Amniotic epithelial cell (primary cell): ENCODE results near the gene ASIC4.
A peak's percentile ranks its signal among the peaks of the same experiment; 100 is the strongest.

Experiments
- DNase-seq: peaks from one replicate; pipeline ENCODE4 v3.0.0-alpha.2; 2010; ENCODE audit warnings: low read depth

The ASIC4 gene

DNA sequence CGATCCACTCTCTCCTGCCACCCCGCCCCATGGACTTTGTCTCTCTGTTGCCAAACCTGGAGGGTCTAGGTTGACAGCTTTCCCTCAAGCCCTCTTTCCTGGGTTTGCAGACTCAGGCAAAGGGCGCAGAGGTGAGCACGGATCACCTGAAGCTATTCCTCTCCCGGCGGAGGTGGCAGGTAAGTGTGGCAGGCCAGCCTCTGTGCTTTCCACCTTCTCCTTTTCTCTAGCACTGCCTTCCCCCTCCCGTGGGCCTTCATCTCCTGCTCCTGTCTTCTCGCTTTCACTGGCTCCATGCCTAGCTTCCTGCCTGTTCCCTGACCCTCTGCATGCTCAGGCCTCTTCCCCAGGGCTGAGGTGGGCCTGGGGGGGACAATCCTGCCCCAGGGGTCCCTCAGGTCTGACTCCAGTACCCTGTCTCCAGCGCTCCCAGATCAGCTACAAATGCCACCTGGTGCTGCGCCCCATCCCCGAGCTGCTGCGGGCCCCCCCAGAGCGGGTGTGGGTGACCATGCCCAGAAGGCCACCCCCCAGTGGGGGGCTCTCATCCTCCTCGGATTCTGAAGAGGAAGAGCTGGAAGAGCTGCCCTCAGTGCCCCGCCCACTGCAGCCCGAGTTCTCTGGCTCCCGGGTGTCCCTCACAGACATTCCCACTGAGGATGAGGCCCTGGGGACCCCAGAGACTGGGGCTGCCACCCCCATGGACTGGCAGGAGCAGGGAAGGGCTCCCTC, 31.4 kb upstream of the ASIC4 start:
- no peak for DNase-seq

DNA sequence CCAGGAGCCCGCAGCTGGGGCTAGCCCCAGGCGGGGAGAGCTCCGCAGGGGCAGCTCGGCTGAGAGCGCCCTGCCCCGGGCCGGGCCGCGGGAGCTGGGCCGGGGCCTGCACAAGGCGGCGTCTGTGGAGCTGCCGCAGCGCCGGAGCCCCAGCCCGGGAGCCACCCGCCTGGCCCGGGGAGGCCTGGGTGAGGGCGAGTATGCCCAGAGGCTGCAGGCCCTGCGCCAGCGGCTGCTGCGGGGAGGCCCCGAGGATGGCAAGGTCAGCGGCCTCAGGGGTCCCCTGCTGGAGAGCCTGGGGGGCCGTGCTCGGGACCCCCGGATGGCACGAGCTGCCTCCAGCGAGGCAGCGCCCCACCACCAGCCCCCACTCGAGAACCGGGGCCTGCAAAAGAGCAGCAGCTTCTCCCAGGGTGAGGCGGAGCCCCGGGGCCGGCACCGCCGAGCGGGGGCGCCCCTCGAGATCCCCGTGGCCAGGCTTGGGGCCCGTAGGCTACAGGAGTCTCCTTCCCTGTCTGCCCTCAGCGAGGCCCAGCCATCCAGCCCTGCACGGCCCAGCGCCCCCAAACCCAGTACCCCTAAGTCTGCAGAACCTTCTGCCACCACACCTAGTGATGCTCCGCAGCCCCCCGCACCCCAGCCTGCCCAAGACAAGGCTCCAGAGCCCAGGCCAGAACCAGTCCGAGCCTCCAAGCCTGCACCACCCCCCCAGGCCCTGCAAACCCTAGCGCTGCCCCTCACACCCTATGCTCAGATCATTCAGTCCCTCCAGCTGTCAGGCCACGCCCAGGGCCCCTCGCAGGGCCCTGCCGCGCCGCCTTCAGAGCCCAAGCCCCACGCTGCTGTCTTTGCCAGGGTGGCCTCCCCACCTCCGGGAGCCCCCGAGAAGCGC, 30.6 kb upstream of the ASIC4 start:
- DNase-seq = no peak

DNA sequence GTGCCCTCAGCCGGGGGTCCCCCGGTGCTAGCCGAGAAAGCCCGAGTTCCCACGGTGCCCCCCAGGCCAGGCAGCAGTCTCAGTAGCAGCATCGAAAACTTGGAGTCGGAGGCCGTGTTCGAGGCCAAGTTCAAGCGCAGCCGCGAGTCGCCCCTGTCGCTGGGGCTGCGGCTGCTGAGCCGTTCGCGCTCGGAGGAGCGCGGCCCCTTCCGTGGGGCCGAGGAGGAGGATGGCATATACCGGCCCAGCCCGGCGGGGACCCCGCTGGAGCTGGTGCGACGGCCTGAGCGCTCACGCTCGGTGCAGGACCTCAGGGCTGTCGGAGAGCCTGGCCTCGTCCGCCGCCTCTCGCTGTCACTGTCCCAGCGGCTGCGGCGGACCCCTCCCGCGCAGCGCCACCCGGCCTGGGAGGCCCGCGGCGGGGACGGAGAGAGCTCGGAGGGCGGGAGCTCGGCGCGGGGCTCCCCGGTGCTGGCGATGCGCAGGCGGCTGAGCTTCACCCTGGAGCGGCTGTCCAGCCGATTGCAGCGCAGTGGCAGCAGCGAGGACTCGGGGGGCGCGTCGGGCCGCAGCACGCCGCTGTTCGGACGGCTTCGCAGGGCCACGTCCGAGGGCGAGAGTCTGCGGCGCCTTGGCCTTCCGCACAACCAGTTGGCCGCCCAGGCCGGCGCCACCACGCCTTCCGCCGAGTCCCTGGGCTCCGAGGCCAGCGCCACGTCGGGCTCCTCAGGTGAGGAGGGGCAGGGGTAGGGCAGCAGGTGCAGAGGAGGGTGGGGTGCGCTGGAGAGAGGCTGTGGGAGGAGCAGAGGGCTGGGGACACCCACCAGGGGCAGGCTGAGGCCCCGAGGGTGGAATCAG, 29.7 kb upstream of the ASIC4 start:
- no peak for DNase-seq

DNA sequence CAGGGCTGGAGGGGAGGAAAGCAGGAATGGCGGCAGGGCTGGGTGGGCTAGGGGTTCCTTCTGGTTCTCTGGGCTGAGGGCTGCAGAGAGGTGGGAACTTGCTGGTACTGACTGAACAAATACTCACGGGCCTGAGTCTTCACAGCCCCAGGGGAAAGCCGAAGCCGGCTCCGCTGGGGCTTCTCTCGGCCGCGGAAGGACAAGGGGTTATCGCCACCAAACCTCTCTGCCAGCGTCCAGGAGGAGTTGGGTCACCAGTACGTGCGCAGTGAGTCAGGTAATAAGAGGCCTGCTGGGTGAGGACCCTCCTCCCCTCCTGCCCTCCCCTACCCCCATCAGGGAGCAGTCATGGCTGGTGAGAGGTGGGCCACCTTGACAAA, 29.1 kb upstream of the ASIC4 start:
- DNase-seq = no peak

DNA sequence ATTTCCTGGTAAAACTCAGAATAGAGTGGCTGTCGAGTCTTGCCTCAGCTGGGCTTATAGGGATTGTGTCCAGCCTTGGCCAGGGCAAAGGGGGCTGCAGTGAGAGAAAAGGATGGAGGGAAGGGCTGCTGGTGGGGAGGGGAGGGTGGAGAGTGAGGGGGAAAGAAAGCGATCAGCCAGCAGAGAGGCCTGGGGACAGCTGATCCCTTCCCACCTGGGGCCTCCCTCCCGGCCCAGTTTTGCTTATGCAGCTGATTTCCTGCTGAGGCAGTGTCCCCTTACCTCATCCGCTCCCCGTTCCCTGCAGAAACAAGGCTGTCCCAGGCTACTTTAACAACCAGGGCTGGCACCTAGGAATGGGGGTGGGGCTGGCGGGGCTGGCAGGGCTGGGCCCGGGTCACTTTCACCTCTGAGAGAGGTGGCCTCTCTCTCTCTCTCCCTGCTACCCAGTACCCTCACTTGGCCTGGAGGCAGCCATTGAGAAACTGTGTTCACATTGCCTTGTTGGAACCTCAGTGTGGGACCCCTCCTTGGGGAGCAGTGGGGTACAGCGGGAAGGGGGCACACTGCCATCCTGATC, 27.8 kb upstream of the ASIC4 start:
- no peak for DNase-seq

DNA sequence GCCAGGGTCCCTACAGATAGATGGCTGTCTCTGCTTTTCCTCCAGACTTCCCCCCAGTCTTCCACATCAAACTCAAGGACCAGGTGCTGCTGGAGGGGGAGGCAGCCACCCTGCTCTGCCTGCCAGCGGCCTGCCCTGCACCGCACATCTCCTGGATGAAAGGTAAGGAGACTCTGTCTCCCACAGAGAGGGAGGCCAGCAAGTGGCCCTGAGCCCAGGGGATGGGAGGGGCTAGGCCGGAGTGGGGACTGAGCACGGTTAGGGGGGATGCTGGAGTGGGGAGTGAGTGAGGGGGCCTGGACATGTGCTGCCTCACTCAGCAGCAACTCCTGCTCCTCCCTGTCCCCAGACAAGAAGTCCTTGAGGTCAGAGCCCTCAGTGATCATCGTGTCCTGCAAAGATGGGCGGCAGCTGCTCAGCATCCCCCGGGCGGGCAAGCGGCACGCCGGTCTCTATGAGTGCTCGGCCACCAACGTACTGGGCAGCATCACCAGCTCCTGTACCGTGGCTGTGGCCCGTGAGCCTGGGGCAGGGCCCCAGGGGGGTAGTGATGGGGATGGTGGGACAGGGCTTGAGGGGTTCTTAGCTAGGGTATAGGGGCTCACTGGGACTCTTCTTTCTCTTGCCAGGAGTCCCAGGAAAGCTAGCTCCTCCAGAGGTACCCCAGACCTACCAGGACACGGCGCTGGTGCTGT, 26.0 kb upstream of the ASIC4 start:
- DNase-seq = no peak

DNA sequence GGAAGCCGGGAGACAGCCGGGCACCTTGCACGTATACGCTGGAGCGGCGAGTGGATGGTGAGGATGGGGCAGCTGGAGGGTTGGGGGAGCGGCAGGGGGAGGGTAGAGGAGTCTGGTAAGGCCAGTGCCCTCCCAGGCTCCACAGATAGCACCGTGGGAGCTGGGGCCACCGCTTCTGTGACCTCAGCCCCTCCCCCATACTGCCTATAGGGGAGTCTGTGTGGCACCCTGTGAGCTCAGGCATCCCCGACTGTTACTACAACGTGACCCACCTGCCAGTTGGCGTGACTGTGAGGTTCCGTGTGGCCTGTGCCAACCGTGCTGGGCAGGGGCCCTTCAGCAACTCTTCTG, 25.5 kb upstream of the ASIC4 start:
- DNase-seq = no peak

DNA sequence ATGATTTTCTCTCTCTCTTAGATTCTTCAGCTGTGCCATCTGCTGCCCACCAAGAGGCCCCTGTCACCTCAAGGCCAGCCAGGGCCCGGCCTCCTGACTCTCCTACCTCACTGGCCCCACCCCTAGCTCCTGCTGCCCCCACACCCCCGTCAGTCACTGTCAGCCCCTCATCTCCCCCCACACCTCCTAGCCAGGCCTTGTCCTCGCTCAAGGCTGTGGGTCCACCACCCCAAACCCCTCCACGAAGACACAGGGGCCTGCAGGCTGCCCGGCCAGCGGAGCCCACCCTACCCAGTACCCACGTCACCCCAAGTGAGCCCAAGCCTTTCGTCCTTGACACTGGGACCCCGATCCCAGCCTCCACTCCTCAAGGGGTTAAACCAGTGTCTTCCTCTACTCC, 25.0 kb upstream of the ASIC4 start:
- DNase-seq = no peak

DNA sequence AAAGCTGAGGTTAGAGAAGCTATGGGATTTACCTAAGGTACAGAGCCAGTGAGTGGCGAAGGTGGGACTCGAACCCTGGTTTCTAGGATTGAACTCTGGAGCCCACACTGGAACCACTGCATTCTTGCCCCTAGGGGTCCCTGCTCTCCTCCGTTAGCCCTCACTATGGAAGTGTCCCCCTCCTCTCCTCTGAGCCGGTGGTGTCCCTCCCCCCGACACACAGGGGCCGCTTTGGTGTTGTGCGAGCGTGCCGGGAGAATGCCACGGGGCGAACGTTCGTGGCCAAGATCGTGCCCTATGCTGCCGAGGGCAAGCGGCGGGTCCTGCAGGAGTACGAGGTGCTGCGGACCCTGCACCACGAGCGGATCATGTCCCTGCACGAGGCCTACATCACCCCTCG, 24.1 kb upstream of the ASIC4 start:
- DNase-seq = no peak

DNA sequence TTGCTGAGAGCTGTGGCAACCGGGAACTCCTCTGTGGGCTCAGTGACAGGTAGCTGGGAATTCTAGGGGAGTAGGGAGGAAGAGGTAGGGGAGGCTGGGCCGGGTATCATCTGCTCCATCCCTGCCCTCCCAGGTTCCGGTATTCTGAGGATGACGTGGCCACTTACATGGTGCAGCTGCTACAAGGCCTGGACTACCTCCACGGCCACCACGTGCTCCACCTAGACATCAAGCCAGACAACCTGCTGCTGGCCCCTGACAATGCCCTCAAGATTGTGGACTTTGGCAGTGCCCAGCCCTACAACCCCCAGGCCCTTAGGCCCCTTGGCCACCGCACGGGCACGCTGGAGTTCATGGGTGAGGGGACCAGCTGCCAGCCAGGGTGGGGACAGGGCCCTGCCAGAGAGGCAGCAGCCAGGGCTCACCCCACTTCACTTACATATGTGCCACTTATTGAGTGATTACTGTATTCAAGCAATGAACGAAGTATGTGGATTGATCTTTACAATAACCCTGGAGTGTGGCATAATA, 23.6 kb upstream of the ASIC4 start:
- DNase-seq = no peak

DNA sequence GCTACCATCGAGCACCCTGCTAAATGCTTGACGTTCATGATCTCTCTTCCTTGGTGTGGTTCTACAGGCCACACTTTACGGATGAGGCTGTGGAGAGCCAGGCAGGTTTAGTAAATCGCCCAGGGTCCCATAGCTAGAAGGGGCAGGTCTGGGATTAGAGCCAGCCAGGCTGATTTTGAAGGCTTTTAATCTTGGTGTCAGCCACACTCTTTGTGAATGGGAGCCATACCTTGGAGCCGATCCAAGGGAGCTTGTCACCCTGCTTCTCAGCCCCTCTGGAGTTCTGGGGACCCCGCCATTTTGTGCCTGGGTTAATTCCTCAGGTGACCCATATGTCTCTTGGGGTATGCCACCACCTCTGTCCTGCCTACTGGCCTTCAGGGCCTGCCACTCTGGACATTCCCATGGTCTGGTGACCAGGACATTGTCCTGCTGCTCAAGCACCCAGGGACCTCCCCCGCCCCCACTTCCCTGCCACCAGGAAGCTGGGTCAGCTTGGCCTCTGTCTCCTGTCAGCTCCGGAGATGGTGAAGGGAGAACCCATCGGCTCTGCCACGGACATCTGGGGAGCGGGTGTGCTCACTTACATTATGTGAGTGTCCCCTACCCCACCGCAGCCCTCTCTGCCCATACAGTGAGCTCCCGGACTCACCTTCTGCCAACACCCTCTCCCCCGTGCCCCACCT, 22.9 kb upstream of the ASIC4 start:
- DNase-seq = no peak

DNA sequence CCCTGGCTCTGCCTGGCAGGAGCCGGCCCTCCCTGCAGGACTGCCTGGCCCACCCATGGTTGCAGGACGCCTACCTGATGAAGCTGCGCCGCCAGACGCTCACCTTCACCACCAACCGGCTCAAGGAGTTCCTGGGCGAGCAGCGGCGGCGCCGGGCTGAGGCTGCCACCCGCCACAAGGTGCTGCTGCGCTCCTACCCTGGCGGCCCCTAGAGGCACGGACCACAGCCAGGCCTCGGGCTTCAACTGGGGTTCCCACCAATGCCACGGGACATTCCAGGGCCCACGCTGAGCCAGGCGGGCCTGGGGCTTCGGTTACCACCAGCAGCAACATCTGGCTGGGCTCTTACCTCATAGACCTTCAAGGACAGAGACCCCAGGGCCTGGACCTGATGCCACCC, 21.7 kb upstream of the ASIC4 start:
- DNase-seq = no peak

DNA sequence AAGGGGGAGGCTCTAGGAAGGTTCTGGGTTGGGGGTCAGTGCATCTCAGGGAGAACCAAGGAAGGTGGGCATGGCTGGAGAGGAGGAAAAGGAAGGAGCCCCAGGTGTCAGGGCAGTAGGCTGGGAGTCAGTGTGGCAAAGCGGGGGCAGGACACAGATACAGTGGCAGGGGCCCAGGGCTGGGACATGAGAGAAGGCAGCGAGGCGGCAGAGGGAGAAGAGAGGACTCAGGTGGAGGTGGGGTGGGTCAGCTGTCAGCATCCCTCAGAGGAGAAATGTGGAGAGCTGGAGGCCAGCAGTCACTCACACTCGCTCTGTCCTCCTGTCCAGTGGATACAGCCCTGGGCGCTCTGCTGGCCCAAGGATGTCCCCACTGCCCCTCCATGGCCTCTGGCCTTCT, 21.2 kb upstream of the ASIC4 start:
- no peak for DNase-seq

DNA sequence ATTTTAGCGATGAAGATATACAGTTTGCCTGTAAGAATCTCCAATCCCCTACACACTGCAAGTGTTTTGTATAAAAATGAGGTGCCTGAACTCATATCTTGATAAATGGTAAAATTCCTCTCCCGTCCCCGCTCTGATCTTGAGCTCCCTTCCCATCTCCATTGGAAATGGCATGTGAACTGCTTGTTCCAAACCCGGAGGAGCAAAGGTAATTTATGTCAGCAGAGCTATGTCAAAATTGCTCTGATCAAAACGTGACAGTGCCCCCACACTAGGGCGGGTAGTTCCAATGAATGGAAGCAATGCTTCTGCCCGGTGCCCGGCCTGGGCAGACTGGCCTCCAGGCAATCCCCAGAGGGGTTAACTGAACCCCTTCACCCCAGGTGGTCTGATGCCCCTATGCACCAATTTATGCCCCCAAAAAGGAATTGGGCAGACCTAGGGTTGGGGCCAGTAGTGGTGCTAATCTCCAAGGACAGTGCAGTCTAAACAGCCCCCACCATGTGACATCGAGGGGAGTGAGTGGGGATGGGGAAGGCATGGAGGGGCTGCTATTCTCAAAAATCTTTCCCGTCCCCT, 19.2 kb upstream of the ASIC4 start:
- no peak for DNase-seq

DNA sequence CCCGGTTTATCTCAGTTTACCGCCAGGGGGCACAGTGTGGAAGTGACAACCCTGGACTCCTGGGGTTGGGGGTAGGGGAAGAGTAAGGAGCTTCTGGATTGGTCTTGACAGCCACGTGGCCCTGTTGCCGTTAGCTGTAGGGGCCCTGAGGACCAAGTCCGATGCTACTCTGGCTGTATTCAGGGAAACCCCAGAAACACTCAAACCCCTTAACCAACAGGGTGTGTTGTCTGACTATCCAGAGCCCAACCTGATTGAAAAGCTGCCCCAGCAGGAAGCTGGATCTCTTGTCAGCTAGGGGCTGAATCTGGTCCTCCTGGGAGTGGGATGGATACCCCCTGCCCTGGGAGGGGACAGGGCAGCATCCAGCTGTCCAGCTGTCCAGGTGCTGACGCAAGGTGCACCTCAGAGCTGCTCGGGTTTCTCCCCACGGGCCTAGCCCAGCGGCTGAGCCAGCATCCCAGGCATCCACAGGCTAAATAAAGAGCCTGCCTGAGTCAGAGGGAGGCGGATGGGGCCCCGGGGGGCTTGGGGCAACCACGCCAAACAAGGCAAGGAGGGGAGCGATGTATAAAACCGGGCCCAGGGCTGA, 18.7 kb upstream of the ASIC4 start:
- peak; percentile 75 for DNase-seq

DNA sequence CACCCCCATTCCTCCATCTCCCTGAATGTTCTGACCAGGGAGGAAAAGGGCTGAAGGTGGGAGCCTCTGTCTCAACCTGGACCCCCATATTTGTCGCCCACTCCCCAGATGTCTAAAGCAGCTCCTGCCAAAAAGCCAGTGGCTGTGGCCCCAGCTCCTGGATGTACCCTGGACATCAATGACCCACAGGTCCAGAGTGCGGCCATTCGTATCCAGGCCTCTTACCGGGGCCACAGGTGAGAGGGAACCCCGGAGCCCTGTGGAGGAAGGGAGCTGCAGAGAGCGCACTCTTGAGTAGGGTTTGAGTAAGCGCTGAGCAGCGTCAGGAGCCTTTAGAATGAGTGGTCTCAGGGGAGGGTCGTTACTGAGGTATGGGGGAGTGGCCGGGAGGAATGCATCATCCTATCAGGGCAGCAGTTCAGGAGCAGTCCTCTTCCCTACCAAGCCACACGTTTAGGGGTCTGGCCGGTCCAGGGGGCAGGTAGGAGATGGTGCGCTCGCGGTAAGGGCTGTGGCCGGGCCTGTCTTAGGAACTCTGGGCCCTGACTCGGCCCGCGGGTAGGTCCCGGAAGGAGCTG, 17.9 kb upstream of the ASIC4 start:
- DNase-seq = no peak

DNA sequence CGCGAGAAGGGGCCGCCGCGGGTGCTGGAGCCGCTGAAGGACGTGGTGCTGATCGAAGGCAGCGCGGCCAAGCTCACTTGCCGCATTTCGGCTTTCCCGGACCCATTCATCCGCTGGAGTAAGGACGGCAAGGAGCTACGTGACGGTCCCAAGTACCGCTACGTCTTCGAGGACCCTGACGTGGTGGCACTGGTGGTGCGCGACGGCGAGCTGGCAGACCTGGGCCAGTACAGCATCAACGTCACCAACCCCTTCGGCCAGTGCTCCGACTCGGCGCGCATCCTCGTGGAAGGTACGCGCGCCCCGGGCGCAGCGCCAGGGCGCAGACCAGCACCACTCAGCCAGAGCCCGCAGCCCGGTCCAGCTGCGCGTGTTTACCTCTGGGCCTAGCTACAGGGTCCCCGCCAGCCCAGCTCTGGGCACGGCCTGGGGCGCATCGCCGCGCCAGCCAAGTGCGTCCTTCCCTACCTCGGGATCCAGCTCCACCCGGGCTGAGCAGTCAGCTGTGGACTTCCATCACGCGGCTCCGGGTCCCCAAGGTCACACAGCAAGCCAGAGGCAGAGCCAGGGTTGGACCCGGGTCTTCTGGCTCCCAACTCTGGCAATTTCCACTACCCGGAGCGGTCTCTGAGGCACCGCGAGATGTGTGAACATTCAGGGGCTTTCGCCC, 17.3 kb upstream of the ASIC4 start:
- DNase-seq = no peak

DNA sequence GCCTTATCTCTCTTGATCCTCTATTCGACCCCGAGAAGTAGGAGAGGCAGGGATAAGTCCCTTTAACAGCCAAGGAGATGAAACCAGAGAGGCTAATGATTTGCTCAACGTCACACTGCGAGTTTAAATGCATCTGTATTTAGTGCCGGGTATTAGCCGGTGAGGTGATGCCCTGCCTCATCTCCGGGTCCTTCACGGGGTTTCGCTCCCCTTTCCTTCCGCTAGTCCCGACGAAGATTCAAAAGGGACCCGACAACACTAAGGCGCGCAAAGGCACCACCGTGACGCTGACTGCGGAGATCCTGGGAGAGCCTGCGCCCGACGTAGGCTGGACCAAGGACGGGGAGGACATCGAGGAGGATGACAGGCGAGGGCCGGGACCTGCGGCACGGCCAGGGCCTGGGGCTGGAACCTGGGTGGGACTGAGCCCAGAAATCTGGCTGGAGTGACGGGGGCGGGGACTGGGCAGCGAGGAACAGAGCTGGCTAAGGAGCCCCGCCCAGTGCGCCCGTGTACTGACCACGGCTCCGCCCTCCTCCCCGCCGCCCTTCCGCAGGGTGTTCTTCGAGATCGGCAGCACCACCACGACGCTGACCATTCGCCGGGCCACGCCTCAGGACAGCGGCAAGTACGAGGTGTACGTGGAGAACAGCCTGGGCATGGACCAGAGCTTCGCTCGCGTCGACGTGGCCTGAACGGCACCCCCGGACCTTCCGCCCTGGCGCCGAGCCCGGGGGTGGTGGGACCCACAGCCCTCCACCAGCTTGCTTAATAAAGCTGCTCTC, 16.6 kb upstream of the ASIC4 start:
- DNase-seq = peak; percentile 82
